Upper lobe of left lung (tissue), 4 donors: ENCODE results near the gene ADARB1.

Experiments
- EP300 ChIP-seq, 4 donors: sonication (generic); formaldehyde crosslinking; IDR thresholded peaks; one replicate each; pipeline ENCODE4 v1.5.1; 2017; ENCODE audit warnings: antibody characterized with exemption in 4 of 4, control low read depth in 2 of 4
- POLR2A ChIP-seq, 4 donors: fragments of 450-650 bp; IDR thresholded peaks; one replicate each; pipeline ENCODE4 v1.5.1; 2016 to 2017; ENCODE audit warnings: antibody characterized with exemption in 4 of 4, mild to moderate bottlenecking in 2 of 4
- POLR2AphosphoS5 ChIP-seq, 2 donors: sonication (generic); formaldehyde crosslinking; IDR thresholded peaks; one replicate each; pipeline ENCODE4 v1.5.1; 2017; ENCODE audit warnings: antibody characterized with exemption in 2 of 2
- TF ChIP-seq, protein P1 (sequence below), 6 experiments: fragments of 450-650 bp in 4 of 6; fragments of 200-600 bp in 2 of 6; sonication (generic) in 2 of 6; IDR thresholded peaks; one replicate each; pipeline ENCODE4 v1.5.1; 2016 to 2019; ENCODE audit warnings: antibody characterized with exemption in 6 of 6

DNA sequence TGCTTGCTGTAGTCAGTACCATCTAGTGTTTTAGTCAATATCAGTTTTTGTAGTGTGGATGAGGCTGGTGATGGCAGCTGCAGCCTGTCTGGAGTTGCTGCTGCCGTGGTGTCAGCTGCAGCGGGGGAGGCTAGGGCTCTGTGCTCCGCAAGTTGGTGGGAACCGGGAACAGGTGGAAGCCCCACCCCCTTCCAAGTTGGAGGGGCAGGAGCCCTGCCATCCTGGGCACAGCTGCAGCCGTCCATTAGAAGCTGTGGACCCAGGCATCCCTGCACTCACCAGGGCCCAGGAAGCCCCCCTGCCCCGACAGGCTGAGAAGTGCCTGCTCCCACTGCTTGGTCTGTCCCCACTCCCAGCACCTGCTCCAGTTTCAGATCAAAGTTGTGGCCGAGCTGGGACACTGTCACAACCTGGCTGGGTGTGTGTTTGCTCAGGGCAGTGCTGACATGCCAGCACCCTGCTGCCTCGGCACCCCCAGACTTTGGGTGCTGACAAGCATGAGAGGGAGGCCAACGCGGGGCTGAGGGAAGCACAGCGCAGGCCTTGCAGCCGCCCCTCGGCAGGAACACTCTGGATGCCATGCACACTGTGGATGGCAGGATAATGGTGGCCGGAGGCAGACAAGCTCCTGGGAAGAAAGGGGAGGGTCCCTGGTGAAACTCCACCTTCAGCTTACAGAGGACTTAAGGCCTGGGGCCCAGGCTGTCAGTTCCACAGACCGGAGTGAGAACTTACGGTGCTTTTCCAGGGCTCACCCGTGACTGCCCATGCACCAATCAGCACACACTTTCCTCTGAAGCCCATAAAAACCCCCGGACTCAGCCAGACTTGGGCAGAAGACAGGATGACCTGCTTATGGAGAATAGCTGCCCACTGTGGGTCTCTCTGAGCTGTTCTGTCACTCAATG, 86.9 kb downstream of the ADARB1 start:
- TF ChIP-seq, protein P1, sequence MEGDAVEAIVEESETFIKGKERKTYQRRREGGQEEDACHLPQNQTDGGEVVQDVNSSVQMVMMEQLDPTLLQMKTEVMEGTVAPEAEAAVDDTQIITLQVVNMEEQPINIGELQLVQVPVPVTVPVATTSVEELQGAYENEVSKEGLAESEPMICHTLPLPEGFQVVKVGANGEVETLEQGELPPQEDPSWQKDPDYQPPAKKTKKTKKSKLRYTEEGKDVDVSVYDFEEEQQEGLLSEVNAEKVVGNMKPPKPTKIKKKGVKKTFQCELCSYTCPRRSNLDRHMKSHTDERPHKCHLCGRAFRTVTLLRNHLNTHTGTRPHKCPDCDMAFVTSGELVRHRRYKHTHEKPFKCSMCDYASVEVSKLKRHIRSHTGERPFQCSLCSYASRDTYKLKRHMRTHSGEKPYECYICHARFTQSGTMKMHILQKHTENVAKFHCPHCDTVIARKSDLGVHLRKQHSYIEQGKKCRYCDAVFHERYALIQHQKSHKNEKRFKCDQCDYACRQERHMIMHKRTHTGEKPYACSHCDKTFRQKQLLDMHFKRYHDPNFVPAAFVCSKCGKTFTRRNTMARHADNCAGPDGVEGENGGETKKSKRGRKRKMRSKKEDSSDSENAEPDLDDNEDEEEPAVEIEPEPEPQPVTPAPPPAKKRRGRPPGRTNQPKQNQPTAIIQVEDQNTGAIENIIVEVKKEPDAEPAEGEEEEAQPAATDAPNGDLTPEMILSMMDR (IDR thresholded peaks at IDR 0.05), result no peak
- TF ChIP-seq POLR2A (IDR thresholded peaks at IDR 0.05) (no peak), POLR2AphosphoS5 (IDR thresholded peaks at IDR 0.05) (no peak), EP300 (IDR thresholded peaks at IDR 0.05) (no peak)
